Liver (tissue), 9 donors: Measurements from ENCODE around the gene CACNA2D1. TPM values are rescaled to one million over a fixed set of nuclear protein-coding genes. Genes with fewer than 3 reads are reported as not detected.

Source experiments
- DNase-seq: peaks from one replicate; pipeline ENCODE4 v3.0.0-alpha.2; 2017; ENCODE audit warnings: low spot score
- H3K27ac ChIP-seq, 2 donors: one replicate each; pipeline ENCODE4 v1.7.0; 2013; ENCODE audit warnings: inconsistent platforms in 2 of 2, low read length in 2 of 2, control low read depth in 1 of 2, low read depth in 1 of 2, mild to moderate bottlenecking in 1 of 2
- H3K27me3 ChIP-seq, 4 donors: one replicate each; pipeline versions ENCODE4 v1.6.1 to v1.7.0; 2013; ENCODE audit warnings: low read length in 3 of 4, inconsistent platforms in 1 of 4, mild to moderate bottlenecking in 1 of 4, moderate library complexity in 1 of 4; ENCODE audit not compliant: control insufficient read depth in 4 of 4, insufficient read depth in 4 of 4
- H3K36me3 ChIP-seq, 4 donors: one replicate each; pipeline versions ENCODE4 v1.6.1 to v1.7.0; 2013; ENCODE audit warnings: low read length in 3 of 4, mild to moderate bottlenecking in 3 of 4, low read depth in 1 of 4, moderate library complexity in 1 of 4; ENCODE audit not compliant: control insufficient read depth in 4 of 4, insufficient read depth in 3 of 4
- H3K4me1 ChIP-seq, 4 donors: one replicate each; pipeline versions ENCODE4 v1.6.1 to v1.7.0; 2013; ENCODE audit warnings: low read length in 3 of 4, mild to moderate bottlenecking in 3 of 4, moderate library complexity in 1 of 4; ENCODE audit not compliant: control insufficient read depth in 4 of 4, insufficient read depth in 4 of 4
- H3K4me3 ChIP-seq, 3 donors: one replicate each; pipeline versions ENCODE4 v1.6.1 to v1.7.0; 2013; ENCODE audit warnings: low read length in 3 of 3, control low read depth in 1 of 3, low read depth in 1 of 3, mild to moderate bottlenecking in 1 of 3
- H3K9ac ChIP-seq, 2 donors: one replicate each; pipeline ENCODE4 v1.7.0; 2013; ENCODE audit warnings: low read length in 2 of 2, mild to moderate bottlenecking in 2 of 2, moderate library complexity in 2 of 2, control low read depth in 1 of 2, low read depth in 1 of 2
- H3K9me3 ChIP-seq, 4 donors: one replicate each; pipeline versions ENCODE4 v1.6.1 to v1.7.0; 2013; ENCODE audit warnings: low read length in 3 of 4; ENCODE audit not compliant: control insufficient read depth in 4 of 4
- FOXA1 ChIP-seq: IDR thresholded peaks from 2 replicates; pipeline ENCODE4 v1.6.1; 2016; ENCODE audit warnings: antibody characterized with exemption
- FOXA2 ChIP-seq: IDR thresholded peaks from 2 replicates; pipeline ENCODE4 v1.6.1; 2016; ENCODE audit warnings: antibody characterized with exemption
- GABPA ChIP-seq, 2 donors: IDR thresholded peaks in 1 of 2; conservative IDR thresholded peaks in 1 of 2; 2 replicates each; pipeline ENCODE4 v1.6.1; 2016; ENCODE audit warnings: antibody characterized with exemption in 2 of 2, mild to moderate bottlenecking in 1 of 2, moderate library complexity in 1 of 2
- HNF4A ChIP-seq, 2 donors: conservative IDR thresholded peaks; 2 replicates each; pipeline ENCODE4 v1.6.1; 2016; ENCODE audit warnings: antibody characterized with exemption in 2 of 2, mild to moderate bottlenecking in 2 of 2
- HNF4G ChIP-seq: IDR thresholded peaks from 2 replicates; pipeline ENCODE4 v1.6.1; 2016; ENCODE audit warnings: antibody characterized with exemption
- JUND ChIP-seq, 2 donors: IDR thresholded peaks; 2 replicates each; pipeline ENCODE4 v1.6.1; 2016; ENCODE audit warnings: antibody characterized with exemption in 2 of 2
- NR2F2 ChIP-seq: IDR thresholded peaks from 2 replicates; pipeline ENCODE4 v1.6.1; 2016; ENCODE audit warnings: antibody characterized with exemption
- RAD21 ChIP-seq, 2 donors: IDR thresholded peaks; 2 replicates each; pipeline ENCODE4 v1.6.1; 2016; ENCODE audit warnings: antibody characterized with exemption in 2 of 2, mild to moderate bottlenecking in 2 of 2
- RXRA ChIP-seq, 2 donors: IDR thresholded peaks; 2 replicates each; pipeline ENCODE4 v1.6.1; 2017 to 2018; ENCODE audit warnings: antibody characterized with exemption in 2 of 2, mild to moderate bottlenecking in 1 of 2
- WGBS: extraction: QIAGEN DNeasy Blood & Tissue Kit; methylation state at CpG from one replicate; pipeline ENCODE4 v1.1.7; 2013; 5-methylcytosine and 5-hydroxymethylcytosine counted together
- polyA plus RNA-seq, 2 donors: library from polyadenylated mRNA; stranded (reverse) in 1 of 2; unstranded in 1 of 2; fragments of 200-250 nt in 1 of 2; fragments of >200 nt in 1 of 2; fragmentation: Nextera tagmentation in 1 of 2; extraction: Ambion mirVana in 1 of 2; gene quantifications; one replicate each; pipeline versions ENCODE4 v1.2.1 to v1.2.3, GENCODE V29; 2013 to 2015
- total RNA-seq, 2 donors: library from RNA; depleted of rRNA; stranded (reverse); fragments of >200 nt; gene quantifications; one replicate each; pipeline ENCODE4 v1.2.3, GENCODE V29; 2014
- TF ChIP-seq, protein P1 (sequence below): IDR thresholded peaks from 2 replicates; pipeline ENCODE4 v1.6.1; 2016; ENCODE audit warnings: antibody characterized with exemption
- TF ChIP-seq, protein P2 (sequence below): fragments of 150-350 bp; IDR thresholded peaks from 2 replicates; pipeline ENCODE4 v1.5.1; 2017; ENCODE audit warnings: improper control_type of control experiment, low read depth, low read length; ENCODE audit not compliant: missing input control
- donor health status: healthy.
- donor health status: healthy.
- donor health status: healthy.
- donor health status: healthy.
- donor health status: healthy.

CACNA2D1 gene
- total and polyA plus RNA-seq, 4 donors = 0.42 to 2.3 (median 0.94) TPM

DNA sequence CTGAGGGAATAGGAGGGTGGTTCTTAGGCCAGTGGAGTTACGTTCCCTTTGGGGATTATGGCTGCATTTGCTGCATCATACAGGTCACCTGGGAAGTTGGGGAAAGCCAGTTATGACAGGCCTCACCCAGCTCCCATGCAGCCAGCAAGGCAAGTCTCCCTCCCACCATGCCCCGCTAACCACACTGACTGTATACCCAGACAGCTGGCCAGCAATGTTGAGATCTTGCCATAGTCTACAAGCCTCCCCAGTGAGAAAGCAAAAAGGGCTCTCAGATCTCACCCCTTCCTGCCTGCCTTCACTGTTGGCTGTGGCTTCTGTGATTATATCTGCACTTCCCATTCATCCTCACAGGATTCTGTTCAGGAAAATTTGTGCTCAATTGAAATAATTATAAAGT is 540.5 kb downstream of the CACNA2D1 start:
- H3K36me3 ChIP-seq = no peaks in the 10 kb centered on the region
- no peak overlapping the region for H3K4me3 ChIP-seq
- no peaks in the 10 kb centered on the region for H3K4me1 ChIP-seq
- peaks cover 0 to 4% (median 0%) of the 10 kb centered on the region in 4 donors for H3K9me3 ChIP-seq
- no peaks in the 10 kb centered on the region for H3K27me3 ChIP-seq
- TF ChIP-seq RXRA (IDR thresholded peaks at IDR 0.05) (no peak), HNF4A (conservative IDR thresholded peaks at IDR 0.05) (no peak), FOXA2 (no peak), HNF4G (no peak), FOXA1 (no peak)
- TF ChIP-seq, protein P1, sequence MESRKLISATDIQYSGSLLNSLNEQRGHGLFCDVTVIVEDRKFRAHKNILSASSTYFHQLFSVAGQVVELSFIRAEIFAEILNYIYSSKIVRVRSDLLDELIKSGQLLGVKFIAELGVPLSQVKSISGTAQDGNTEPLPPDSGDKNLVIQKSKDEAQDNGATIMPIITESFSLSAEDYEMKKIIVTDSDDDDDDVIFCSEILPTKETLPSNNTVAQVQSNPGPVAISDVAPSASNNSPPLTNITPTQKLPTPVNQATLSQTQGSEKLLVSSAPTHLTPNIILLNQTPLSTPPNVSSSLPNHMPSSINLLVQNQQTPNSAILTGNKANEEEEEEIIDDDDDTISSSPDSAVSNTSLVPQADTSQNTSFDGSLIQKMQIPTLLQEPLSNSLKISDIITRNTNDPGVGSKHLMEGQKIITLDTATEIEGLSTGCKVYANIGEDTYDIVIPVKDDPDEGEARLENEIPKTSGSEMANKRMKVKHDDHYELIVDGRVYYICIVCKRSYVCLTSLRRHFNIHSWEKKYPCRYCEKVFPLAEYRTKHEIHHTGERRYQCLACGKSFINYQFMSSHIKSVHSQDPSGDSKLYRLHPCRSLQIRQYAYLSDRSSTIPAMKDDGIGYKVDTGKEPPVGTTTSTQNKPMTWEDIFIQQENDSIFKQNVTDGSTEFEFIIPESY = no peak
- DNase-seq = no peak
- no peak overlapping the region for H3K27ac ChIP-seq
- no peak overlapping the region for H3K9ac ChIP-seq
- 82% methylated on average over 2 of the region's 2 CpGs for WGBS

- DNase-seq = no peak
- peaks cover 0 to 4% (median 0%) of the 10 kb centered on the region in 4 donors for H3K9me3 ChIP-seq
- H3K27ac ChIP-seq = no peak overlapping the region
- H3K27me3 ChIP-seq = no peaks in the 10 kb centered on the region
- no peaks in the 10 kb centered on the region for H3K36me3 ChIP-seq
- H3K4me3 ChIP-seq = no peak overlapping the region
- no peak overlapping the region for H3K9ac ChIP-seq
- 65% methylated on average over 3 of the region's 3 CpGs for WGBS
- no peaks in the 10 kb centered on the region for H3K4me1 ChIP-seq
- no peak for TF ChIP-seq GABPA (IDR thresholded peaks at IDR 0.05 in 1 of 2, conservative IDR thresholded peaks at IDR 0.05 in 1 of 2)
- TF ChIP-seq JUND (IDR thresholded peaks at IDR 0.05) = no peak
- TF ChIP-seq RAD21 (IDR thresholded peaks at IDR 0.05) = no peak
- TF ChIP-seq HNF4A (conservative IDR thresholded peaks at IDR 0.05) = no peak
- TF ChIP-seq NR2F2 = no peak
- TF ChIP-seq, protein P2, sequence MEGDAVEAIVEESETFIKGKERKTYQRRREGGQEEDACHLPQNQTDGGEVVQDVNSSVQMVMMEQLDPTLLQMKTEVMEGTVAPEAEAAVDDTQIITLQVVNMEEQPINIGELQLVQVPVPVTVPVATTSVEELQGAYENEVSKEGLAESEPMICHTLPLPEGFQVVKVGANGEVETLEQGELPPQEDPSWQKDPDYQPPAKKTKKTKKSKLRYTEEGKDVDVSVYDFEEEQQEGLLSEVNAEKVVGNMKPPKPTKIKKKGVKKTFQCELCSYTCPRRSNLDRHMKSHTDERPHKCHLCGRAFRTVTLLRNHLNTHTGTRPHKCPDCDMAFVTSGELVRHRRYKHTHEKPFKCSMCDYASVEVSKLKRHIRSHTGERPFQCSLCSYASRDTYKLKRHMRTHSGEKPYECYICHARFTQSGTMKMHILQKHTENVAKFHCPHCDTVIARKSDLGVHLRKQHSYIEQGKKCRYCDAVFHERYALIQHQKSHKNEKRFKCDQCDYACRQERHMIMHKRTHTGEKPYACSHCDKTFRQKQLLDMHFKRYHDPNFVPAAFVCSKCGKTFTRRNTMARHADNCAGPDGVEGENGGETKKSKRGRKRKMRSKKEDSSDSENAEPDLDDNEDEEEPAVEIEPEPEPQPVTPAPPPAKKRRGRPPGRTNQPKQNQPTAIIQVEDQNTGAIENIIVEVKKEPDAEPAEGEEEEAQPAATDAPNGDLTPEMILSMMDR = no peak
Measured at GRCh38 chr7:81902536-81902935, 541.0 kb downstream of the CACNA2D1 start.
